ENCODE data around the gene SRPX2. TPM values are rescaled to one million over a fixed set of nuclear protein-coding genes. Genes with fewer than 3 reads are reported as not detected.

SRPX2 gene
- total and polyA plus RNA-seq, 9 of the 15 experiments (the other 6 are each of a cell fraction or from before 2014, with no cell fraction given): 0.13 to 0.20 TPM; not detected in 7

DNA sequence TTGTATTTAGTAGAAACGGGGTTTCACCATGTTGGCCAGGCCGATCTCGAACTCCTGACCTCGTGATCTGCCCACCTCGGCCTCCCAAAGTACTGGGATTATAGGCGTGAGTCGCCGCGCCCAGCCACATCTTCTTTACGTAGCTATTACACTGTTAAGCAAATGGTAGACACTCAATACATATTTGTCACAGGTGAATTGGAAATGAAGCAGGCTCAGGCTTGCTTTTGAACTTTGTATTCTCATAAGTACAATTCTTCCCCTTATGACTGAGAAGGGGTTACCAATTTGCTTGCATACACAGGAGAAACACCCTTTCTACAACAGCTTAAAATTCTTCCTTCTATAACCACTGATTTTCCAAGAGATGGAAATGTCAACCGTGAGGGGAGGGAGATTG, 787 bp upstream of the SRPX2 start (continued):
- TF ChIP-seq, protein P1, sequence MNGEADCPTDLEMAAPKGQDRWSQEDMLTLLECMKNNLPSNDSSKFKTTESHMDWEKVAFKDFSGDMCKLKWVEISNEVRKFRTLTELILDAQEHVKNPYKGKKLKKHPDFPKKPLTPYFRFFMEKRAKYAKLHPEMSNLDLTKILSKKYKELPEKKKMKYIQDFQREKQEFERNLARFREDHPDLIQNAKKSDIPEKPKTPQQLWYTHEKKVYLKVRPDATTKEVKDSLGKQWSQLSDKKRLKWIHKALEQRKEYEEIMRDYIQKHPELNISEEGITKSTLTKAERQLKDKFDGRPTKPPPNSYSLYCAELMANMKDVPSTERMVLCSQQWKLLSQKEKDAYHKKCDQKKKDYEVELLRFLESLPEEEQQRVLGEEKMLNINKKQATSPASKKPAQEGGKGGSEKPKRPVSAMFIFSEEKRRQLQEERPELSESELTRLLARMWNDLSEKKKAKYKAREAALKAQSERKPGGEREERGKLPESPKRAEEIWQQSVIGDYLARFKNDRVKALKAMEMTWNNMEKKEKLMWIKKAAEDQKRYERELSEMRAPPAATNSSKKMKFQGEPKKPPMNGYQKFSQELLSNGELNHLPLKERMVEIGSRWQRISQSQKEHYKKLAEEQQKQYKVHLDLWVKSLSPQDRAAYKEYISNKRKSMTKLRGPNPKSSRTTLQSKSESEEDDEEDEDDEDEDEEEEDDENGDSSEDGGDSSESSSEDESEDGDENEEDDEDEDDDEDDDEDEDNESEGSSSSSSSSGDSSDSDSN (IDR thresholded peaks at IDR 0.05; ENCODE audit: borderline replicate concordance in 1 of 2, low read depth in 2 of 2, low read length in 2 of 2): no peak
- TF ChIP-seq PHB (CRISPR knock-in tag; IDR thresholded peaks at IDR 0.05): no peak
- TF ChIP-seq, protein P2, sequence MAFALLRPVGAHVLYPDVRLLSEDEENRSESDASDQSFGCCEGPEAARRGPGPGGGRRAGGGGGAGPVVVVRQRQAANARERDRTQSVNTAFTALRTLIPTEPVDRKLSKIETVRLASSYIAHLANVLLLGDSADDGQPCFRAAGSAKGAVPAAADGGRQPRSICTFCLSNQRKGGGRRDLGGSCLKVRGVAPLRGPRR (CRISPR knock-in tag; IDR thresholded peaks at IDR 0.05): no peak

DNA sequence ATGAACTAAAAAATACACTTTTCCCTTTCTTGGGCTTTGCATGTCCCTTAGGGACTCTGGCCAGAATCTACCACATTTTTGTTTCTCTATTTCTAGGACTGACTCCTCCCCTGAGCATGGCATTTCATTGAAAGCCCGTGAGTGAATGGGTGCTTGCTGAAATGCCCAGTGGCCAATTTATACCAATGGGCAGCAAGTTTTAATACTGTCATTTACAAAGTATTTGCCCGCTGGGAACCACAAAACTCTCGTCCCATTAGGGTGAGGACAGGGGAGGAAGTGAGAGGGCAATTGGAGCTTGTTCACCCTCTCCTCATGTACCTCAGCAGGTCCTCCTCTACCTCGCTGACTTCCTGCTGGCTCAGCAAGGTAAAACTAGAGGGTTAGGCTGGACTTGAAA, 1.1 kb downstream of the SRPX2 start:
- intact Hi-C loops (cut with micrococcal nuclease) (no loop called here), in situ Hi-C loops (cut with MboI) (no loop called here)
- CTCF ChIA-PET (ENCODE audit: low intra/inter-chr PET ratio): no interaction called here
- Histone ChIP-seq H3K27me3 (ENCODE audit: control insufficient read depth in 2 of 2, insufficient read depth in 2 of 2, low read length in 2 of 2) (no peaks in the 10 kb centered on the region), H3K9me1 (ENCODE audit: control insufficient read depth, insufficient read depth, low read length) (no peaks in the 10 kb centered on the region), H4K20me1 (replicated peaks; ENCODE audit: control insufficient read depth, insufficient read depth, low read length) (no peaks in the 10 kb centered on the region), H3K9ac (ENCODE audit: insufficient read depth in 1 of 2, low read depth in 2 of 2, low read length in 2 of 2) (no peak overlapping the region), H3K27ac (ENCODE audit: extremely low read depth, low read depth, low read length) (no peak overlapping the region), H3K4me2 (ENCODE audit: insufficient read depth, low read length) (no peak overlapping the region), H3K79me2 (ENCODE audit: control insufficient read depth, insufficient read depth, low read length) (no peaks in the 10 kb centered on the region), H3K9me3 (replicated peaks; ENCODE audit: control insufficient read depth, insufficient read depth, low read depth, low read length) (no peaks in the 10 kb centered on the region), H3K36me3 (ENCODE audit: control insufficient read depth, insufficient read depth, low read length) (no peaks in the 10 kb centered on the region), H3K4me1 (replicated peaks in 1 of 2; ENCODE audit: control insufficient read depth in 2 of 2, insufficient read depth in 2 of 2, low read length in 2 of 2) (no peaks in the 10 kb centered on the region), H3K4me3 (no peak overlapping the region), H2AFZ (ENCODE audit: low read depth, low read length) (no peak overlapping the region)
- POLR2A ChIA-PET: no interaction called here
- no TSS peak for BruUV-seq (replicated peaks)
- ATAC-seq: no peak
- TF ChIP-seq, protein P3, sequence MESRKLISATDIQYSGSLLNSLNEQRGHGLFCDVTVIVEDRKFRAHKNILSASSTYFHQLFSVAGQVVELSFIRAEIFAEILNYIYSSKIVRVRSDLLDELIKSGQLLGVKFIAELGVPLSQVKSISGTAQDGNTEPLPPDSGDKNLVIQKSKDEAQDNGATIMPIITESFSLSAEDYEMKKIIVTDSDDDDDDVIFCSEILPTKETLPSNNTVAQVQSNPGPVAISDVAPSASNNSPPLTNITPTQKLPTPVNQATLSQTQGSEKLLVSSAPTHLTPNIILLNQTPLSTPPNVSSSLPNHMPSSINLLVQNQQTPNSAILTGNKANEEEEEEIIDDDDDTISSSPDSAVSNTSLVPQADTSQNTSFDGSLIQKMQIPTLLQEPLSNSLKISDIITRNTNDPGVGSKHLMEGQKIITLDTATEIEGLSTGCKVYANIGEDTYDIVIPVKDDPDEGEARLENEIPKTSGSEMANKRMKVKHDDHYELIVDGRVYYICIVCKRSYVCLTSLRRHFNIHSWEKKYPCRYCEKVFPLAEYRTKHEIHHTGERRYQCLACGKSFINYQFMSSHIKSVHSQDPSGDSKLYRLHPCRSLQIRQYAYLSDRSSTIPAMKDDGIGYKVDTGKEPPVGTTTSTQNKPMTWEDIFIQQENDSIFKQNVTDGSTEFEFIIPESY (CRISPR knock-in tag; IDR thresholded peaks at IDR 0.05): no peak
- TF ChIP-seq LCOR (CRISPR knock-in tag; IDR thresholded peaks at IDR 0.05): no peak
- no peak for TF ChIP-seq CBFB (CRISPR knock-in tag; IDR thresholded peaks at IDR 0.05)
- no peak for DNase-seq (ENCODE audit: extremely low read depth in 1 of 4, low spot score in 3 of 4)
- FAIRE-seq: no peak
- WGBS (ENCODE audit: insufficient coverage, low coverage, missing lambda C conversion rate): 0% methylated on average over 4 of the region's 4 CpGs
